Measurements from ENCODE around the gene FBXL7. TPM values are rescaled to one million over a fixed set of nuclear protein-coding genes. Genes with fewer than 3 reads are reported as not detected.

FBXL7 gene
- total and polyA plus RNA-seq, 2 donors (not counting 3 experiments of a cell fraction or from before 2014, with no cell fraction given), result 23.5 to 32.2 TPM

DNA sequence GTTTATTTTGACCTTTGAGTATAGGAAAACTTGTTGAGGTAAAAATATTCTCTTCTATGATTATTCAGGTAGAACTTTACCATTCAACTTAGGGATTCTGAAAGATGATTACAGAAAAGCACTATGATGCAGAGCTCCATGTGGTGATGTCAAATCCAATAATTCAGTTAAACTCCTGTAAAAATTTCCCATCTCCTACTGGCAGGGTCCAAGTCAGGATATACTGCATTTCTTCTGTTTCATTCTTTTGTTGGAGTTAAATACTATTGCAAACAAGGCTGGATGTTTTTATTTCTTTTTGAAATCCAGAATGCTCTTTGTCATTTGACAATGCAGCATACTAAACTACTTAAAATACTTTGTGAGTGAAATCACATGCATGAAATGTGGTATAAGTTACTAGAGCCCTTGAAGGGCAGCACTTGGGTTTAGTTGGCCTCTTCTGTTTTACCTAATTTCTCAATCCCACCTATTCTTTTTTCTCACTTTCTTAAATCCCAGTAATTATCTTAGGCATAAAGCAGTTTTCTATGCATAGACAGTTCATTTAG, 204.5 kb downstream of the FBXL7 start:
- DNase-seq (ENCODE audit: low read depth, low spot score) (no peak), FAIRE-seq (no peak)
- CTCF ChIA-PET, result no interaction called here
- no peaks in the 10 kb centered on the region for H3K9me3 ChIP-seq (replicated peaks; ENCODE audit: control insufficient read depth, insufficient read depth, low read length)
- no peak overlapping the region for H3K4me3 ChIP-seq (replicated peaks in 1 of 3; ENCODE audit: insufficient read depth in 1 of 3, low read depth in 1 of 3, low read length in 3 of 3)
- H4K20me1 ChIP-seq (replicated peaks; ENCODE audit: control insufficient read depth, extremely low read depth, insufficient read depth, low read length), result peaks cover 2% of the 10 kb centered on the region
- peaks cover 2% of the 10 kb centered on the region for H3K79me2 ChIP-seq (ENCODE audit: control insufficient read depth, insufficient read depth, low read length)
- H3K27me3 ChIP-seq (ENCODE audit: control insufficient read depth in 2 of 2, insufficient read depth in 2 of 2, low read length in 2 of 2), result no peaks in the 10 kb centered on the region
- no peak overlapping the region for H3K27ac ChIP-seq (ENCODE audit: insufficient read depth, low read depth, low read length)
- H3K4me1 ChIP-seq (ENCODE audit: control insufficient read depth, extremely low read depth, insufficient read depth, low read length), result no peaks in the 10 kb centered on the region
- TF ChIP-seq, protein P1, sequence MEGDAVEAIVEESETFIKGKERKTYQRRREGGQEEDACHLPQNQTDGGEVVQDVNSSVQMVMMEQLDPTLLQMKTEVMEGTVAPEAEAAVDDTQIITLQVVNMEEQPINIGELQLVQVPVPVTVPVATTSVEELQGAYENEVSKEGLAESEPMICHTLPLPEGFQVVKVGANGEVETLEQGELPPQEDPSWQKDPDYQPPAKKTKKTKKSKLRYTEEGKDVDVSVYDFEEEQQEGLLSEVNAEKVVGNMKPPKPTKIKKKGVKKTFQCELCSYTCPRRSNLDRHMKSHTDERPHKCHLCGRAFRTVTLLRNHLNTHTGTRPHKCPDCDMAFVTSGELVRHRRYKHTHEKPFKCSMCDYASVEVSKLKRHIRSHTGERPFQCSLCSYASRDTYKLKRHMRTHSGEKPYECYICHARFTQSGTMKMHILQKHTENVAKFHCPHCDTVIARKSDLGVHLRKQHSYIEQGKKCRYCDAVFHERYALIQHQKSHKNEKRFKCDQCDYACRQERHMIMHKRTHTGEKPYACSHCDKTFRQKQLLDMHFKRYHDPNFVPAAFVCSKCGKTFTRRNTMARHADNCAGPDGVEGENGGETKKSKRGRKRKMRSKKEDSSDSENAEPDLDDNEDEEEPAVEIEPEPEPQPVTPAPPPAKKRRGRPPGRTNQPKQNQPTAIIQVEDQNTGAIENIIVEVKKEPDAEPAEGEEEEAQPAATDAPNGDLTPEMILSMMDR (IDR thresholded peaks at IDR 0.05; ENCODE audit: extremely low read depth in 1 of 2, insufficient read depth in 1 of 2, low read depth in 1 of 2, low read length in 2 of 2), result no peak
- TF ChIP-seq, protein P2, sequence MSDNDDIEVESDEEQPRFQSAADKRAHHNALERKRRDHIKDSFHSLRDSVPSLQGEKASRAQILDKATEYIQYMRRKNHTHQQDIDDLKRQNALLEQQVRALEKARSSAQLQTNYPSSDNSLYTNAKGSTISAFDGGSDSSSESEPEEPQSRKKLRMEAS (IDR thresholded peaks at IDR 0.05; ENCODE audit: insufficient read depth, insufficient read length), result no peak
- TF ChIP-seq POLR2AphosphoS5 (IDR thresholded peaks at IDR 0.05; ENCODE audit: insufficient read depth, low read depth, low read length) (no peak), EZH2 (IDR thresholded peaks at IDR 0.05; ENCODE audit: borderline replicate concordance, low read depth, low read length, severe bottlenecking) (no peak), MYC (IDR thresholded peaks at IDR 0.05; ENCODE audit: low read depth, low read length) (no peak), JUN (IDR thresholded peaks at IDR 0.05; ENCODE audit: borderline replicate concordance, insufficient read depth, insufficient read length, low read depth) (no peak), POLR2A (IDR thresholded peaks at IDR 0.05; ENCODE audit: low read depth, low read length) (no peak), GATA2 (IDR thresholded peaks at IDR 0.05; ENCODE audit: insufficient read depth, insufficient read length, low read depth, low read length) (no peak)
- H3K9ac ChIP-seq (replicated peaks; ENCODE audit: extremely low read depth, insufficient read depth, low read length), result no peak overlapping the region
- POLR2A ChIA-PET, result no interaction called here
- no TSS peak for BruUV-seq (replicated peaks)
- intact Hi-C loops (cut with micrococcal nuclease) (no loop called here), dilution Hi-C loops (cut with MboI; ENCODE audit: extremely low pct_ligation_motif_present, low sequenced_read_pairs) (no loop called here)
- H3K36me3 ChIP-seq (ENCODE audit: control insufficient read depth in 2 of 2, extremely low read depth in 1 of 2, insufficient read depth in 2 of 2, low read length in 2 of 2), result no peaks in the 10 kb centered on the region
- H3K9me1 ChIP-seq (replicated peaks; ENCODE audit: control insufficient read depth, extremely low read depth, insufficient read depth, low read length), result no peaks in the 10 kb centered on the region
- H3K4me2 ChIP-seq (ENCODE audit: insufficient read depth, low read length), result no peak overlapping the region
- no peak overlapping the region for H2AFZ ChIP-seq (ENCODE audit: low read depth, low read length)

All from endothelial cell of umbilical vein (primary cell).